ENCODE data around the gene PMEPA1.

PMEPA1 gene

GRCh38 chr20:57728762-57729161 is 18.9 kb upstream of the PMEPA1 start:
- TF ChIP-seq, protein P1, sequence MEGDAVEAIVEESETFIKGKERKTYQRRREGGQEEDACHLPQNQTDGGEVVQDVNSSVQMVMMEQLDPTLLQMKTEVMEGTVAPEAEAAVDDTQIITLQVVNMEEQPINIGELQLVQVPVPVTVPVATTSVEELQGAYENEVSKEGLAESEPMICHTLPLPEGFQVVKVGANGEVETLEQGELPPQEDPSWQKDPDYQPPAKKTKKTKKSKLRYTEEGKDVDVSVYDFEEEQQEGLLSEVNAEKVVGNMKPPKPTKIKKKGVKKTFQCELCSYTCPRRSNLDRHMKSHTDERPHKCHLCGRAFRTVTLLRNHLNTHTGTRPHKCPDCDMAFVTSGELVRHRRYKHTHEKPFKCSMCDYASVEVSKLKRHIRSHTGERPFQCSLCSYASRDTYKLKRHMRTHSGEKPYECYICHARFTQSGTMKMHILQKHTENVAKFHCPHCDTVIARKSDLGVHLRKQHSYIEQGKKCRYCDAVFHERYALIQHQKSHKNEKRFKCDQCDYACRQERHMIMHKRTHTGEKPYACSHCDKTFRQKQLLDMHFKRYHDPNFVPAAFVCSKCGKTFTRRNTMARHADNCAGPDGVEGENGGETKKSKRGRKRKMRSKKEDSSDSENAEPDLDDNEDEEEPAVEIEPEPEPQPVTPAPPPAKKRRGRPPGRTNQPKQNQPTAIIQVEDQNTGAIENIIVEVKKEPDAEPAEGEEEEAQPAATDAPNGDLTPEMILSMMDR (conservative IDR thresholded peaks at IDR 0.05; ENCODE audit: control insufficient read depth, insufficient read depth, low read depth, low read length) = no peak
- no peak overlapping the region for H3K4me3 ChIP-seq (ENCODE audit: control insufficient read depth, low read depth, low read length)
- no peak for DNase-seq (ENCODE audit: low read depth)

GRCh38 chr20:57727863-57728262 is 18.0 kb upstream of the PMEPA1 start:
- no peak for DNase-seq (ENCODE audit: low read depth)

GRCh38 chr20:57725636-57726035 is 15.8 kb upstream of the PMEPA1 start:
- no peak for DNase-seq (ENCODE audit: low read depth)
- TF ChIP-seq, protein P1 (conservative IDR thresholded peaks at IDR 0.05; ENCODE audit: control insufficient read depth, insufficient read depth, low read depth, low read length) = no peak
- H3K4me3 ChIP-seq (ENCODE audit: control insufficient read depth, low read depth, low read length) = no peak overlapping the region

More at GRCh38 chr20:57727863-57728262, 18.0 kb upstream of the PMEPA1 start:
- no peak overlapping the region for H3K4me3 ChIP-seq (ENCODE audit: control insufficient read depth, low read depth, low read length)
- TF ChIP-seq, protein P1 (conservative IDR thresholded peaks at IDR 0.05; ENCODE audit: control insufficient read depth, insufficient read depth, low read depth, low read length) = no peak

GRCh38 chr20:57724610-57725405 is 15.0 kb upstream of the PMEPA1 start:
- no peak overlapping the region for H3K4me3 ChIP-seq (ENCODE audit: control insufficient read depth, low read depth, low read length)
- TF ChIP-seq, protein P1 (conservative IDR thresholded peaks at IDR 0.05; ENCODE audit: control insufficient read depth, insufficient read depth, low read depth, low read length) = no peak
- no peak for DNase-seq (ENCODE audit: low read depth)

DNA sequence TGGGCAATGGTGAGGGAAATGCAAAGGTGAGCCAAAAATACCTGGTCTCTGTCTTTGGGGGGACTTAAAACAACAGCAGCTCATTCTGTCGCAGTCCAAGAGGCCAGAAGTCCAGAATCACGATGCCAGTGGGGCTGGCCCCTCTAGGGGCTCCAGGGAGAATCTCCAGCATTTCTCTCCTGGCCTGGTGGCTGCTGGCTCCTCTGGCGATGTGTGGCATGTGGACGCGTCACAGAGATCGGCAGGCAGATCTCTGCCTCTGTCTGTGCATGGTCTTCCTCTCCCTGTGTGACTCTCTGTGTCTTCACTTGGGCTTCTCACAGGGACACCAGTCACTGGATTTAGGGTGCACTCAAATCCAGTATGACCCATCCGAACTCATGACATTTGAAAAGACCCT is 14.0 kb upstream of the PMEPA1 start:
- TF ChIP-seq, protein P1 (conservative IDR thresholded peaks at IDR 0.05; ENCODE audit: control insufficient read depth, insufficient read depth, low read depth, low read length) = no peak
- no peak for DNase-seq (ENCODE audit: low read depth)
- H3K4me3 ChIP-seq (ENCODE audit: control insufficient read depth, low read depth, low read length) = no peak overlapping the region

DNA sequence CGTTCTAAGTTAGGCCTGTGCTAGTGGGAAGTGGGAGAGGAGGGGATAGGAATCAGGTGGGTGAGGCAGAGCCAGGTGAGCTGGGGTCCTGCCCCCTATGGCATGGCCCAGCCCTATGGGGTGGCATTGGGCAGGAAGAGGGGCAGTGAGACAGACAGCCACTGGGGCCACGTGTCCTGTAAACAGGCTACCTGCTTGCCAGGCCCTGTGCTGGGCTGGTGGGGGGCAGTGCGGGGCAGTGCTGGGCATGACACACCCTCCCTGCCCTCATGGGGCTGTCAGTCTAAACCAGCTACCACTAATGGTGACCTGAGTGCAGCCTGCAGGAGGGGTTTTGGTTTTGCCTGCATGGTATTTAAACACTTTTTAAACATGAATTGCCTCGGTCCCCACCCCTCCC is 10.1 kb upstream of the PMEPA1 start:
- DNase-seq (ENCODE audit: low read depth) = no peak
- no peak overlapping the region for H3K4me3 ChIP-seq (ENCODE audit: control insufficient read depth, low read depth, low read length)
- TF ChIP-seq, protein P1 (conservative IDR thresholded peaks at IDR 0.05; ENCODE audit: control insufficient read depth, insufficient read depth, low read depth, low read length) = no peak
